ENCODE measurements around the gene NR2E1.

Gene NR2E1

DNA sequence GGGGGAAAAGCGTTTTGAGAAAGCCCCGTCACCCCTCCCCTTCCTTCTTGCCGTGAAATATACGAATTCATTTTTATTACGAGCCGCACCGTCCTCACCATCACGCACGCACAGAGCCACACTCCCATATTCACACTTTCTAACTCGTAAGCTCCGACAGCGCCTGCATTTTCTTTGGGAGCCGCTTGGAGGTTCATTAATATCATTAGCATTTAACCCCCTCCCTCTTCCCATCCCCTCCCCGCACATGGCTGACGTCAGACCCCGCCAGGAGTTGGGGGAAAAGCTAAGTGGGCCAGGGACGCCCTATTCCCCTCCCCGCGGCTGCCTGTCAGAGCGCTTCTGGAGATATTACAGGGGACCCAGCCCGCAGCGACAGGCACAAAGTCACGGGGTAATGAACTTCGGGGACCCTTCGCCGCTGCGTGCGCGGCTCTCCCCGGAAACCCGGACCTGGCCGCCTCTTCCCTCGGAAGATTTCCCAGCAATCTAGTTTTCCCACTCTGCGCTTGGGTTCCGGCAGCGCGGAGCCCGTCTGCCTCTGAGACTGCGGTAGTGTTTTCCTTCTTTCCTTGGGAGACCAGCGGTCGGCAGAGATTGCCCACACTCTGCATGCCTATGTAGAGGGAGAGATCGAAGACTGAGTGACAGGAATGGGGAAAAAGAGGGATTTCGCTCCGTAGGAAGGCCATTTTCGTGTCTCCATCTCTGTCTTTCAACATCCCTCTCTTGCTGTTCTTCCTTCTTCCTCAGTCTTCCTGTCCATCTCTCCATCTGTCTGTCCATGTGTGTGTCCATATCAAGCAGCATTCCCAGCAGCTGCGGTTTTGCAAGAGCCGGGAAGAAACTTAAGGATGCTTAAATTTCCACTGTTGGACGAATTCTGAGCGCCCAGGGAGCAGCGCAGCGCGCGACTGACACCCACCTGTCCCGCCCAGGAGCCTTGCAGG is at the start of gene NR2E1:
NR2E1 (plus strand) TSS at position 309 of the 950 bp plus-strand sequence. CDS start 744 bp downstream, outside the sequence.
- in situ Hi-C loops (cut with MboI; ENCODE audit: low sequenced_read_pairs): no loop called here
- no peaks in the 10 kb centered on the region for H3K36me3 ChIP-seq (replicated peaks)
- DNase-seq (ENCODE audit: low spot score in 2 of 2): no peak
- peaks cover 22% of the 10 kb centered on the region for H3K27me3 ChIP-seq (ENCODE audit: low read depth)
- no peaks in the 10 kb centered on the region for H3K4me1 ChIP-seq
- no peak within 1 kb of the TSS for H3K4me3 ChIP-seq
- 0 out of 2 replicates have a peak, but pooled peaks cover 2% of the 10 kb centered on the region for H3K9me3 ChIP-seq

GRCh38 chr6:108116546-108117426 is 49.0 kb upstream of the NR2E1 start:
- in situ Hi-C loops (cut with MboI; ENCODE audit: low sequenced_read_pairs): loop anchor here (10.0 to 25.0 kb wide), 2 partner anchors 378 to 946 kb away; no protein-coding TSS in a partner anchor
- H3K27me3 ChIP-seq (ENCODE audit: low read depth): no peaks in the 10 kb centered on the region
- H3K4me3 ChIP-seq: no peak overlapping the region

GRCh38 chr6:108117427-108118358 is 48.1 kb upstream of the NR2E1 start:
- no peak for DNase-seq (ENCODE audit: low spot score in 2 of 2)
- no peak overlapping the region for H3K4me3 ChIP-seq
- H3K4me1 ChIP-seq: no peaks in the 10 kb centered on the region; the same call in 1 of the 2 replicates
- no peaks in the 10 kb centered on the region for H3K36me3 ChIP-seq (replicated peaks)
- no peaks in the 10 kb centered on the region for H3K27me3 ChIP-seq (ENCODE audit: low read depth)
- in situ Hi-C loops (cut with MboI; ENCODE audit: low sequenced_read_pairs): loop anchor here (10.0 to 25.0 kb wide), 2 partner anchors 377 to 945 kb away; no protein-coding TSS in a partner anchor
- no peaks in the 10 kb centered on the region for H3K9me3 ChIP-seq

More at GRCh38 chr6:108116546-108117426, 49.0 kb upstream of the NR2E1 start:
- no peak for DNase-seq (ENCODE audit: low spot score in 2 of 2)
- no peaks in the 10 kb centered on the region for H3K36me3 ChIP-seq (replicated peaks)
- no peaks in the 10 kb centered on the region for H3K9me3 ChIP-seq
- no peaks in the 10 kb centered on the region; the same call in 1 of the 2 replicates for H3K4me1 ChIP-seq

GRCh38 chr6:108118359-108118724 is 47.5 kb upstream of the NR2E1 start:
- in situ Hi-C loops (cut with MboI; ENCODE audit: low sequenced_read_pairs): loop anchor here (10.0 to 25.0 kb wide), 2 partner anchors 376 to 944 kb away; no protein-coding TSS in a partner anchor
- no peaks in the 10 kb centered on the region for H3K9me3 ChIP-seq
- no peaks in the 10 kb centered on the region for H3K36me3 ChIP-seq (replicated peaks)
- H3K4me1 ChIP-seq: no peaks in the 10 kb centered on the region; the same call in 1 of the 2 replicates
- H3K27me3 ChIP-seq (ENCODE audit: low read depth): no peaks in the 10 kb centered on the region
- H3K4me3 ChIP-seq: no peak overlapping the region
- no peak for DNase-seq (ENCODE audit: low spot score in 2 of 2)

DNA sequence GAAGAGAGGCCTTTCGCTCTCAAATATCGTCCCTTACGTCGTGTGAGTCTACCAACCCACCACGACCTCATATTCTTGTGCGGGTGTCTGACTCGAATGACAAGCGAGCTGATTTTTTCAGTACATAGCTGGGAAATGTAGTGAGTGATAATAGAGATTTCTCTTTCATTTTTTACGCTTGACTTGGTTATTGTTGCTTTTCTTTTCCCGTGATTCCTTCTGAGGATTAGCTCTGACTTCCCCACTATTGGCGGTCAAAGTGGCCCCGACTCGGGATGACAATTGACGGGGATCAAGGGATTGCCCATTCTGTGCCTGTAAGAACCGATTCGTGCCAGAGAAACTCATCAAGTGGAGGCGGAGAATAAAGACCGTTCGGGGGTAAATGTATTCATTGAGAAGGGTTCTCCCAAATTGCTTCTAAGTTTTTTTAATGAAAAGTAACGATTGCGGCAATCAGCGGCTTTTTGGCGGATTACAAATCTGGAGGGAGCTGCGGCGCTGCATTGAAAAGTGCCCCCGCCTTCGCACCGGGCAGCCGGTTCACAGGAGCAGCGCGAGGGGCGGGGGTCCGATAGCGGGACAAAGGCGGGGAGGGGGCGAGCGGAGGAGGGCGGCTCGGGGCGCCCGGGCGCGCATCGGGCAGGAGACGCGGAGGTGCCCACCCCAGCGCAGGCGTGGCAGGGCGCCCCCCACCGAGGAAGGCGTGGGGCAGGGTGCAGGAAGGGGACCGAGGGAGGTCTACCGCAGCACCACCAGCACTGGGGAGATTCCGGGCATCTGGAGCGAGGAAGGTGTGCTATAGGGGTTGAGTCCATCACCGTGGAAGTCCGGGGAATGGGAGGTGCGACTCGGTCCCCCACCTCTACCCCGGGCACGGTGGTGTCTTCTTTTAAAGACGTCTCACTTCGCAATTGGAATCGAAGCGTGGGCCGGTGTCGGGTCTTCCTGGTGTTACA is 46.7 kb upstream of the NR2E1 start:
- in situ Hi-C loops (cut with MboI; ENCODE audit: low sequenced_read_pairs): loop anchor here (10.0 to 25.0 kb wide), 2 partner anchors 376 to 943 kb away; no protein-coding TSS in a partner anchor
- Histone ChIP-seq H3K27me3 (ENCODE audit: low read depth) (no peaks in the 10 kb centered on the region), H3K36me3 (replicated peaks) (no peaks in the 10 kb centered on the region), H3K9me3 (no peaks in the 10 kb centered on the region), H3K4me1 (no peaks in the 10 kb centered on the region), H3K4me3 (no peak overlapping the region)
- DNase-seq (ENCODE audit: low spot score in 2 of 2): no peak

DNA sequence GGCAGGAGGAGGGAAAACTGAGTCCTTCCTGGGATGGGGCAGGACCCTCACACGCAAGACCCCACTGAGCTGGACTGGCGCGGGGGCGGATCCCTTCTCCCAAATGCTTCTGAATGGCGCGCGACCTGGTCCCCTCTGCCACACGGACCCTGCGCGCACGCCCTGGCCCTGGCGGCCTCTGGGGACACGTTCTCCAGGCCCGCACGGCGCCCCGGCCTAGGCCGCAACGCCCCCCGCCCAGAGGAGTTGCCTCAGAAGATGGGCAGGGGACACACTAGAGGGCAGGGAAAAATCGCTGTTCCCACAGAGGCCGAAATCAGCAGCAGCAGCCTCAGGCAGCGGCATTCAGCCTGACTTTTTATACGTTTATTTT is 46.1 kb upstream of the NR2E1 start:
- Histone ChIP-seq H3K27me3 (ENCODE audit: low read depth) (no peaks in the 10 kb centered on the region), H3K36me3 (replicated peaks) (no peaks in the 10 kb centered on the region), H3K4me1 (no peaks in the 10 kb centered on the region), H3K9me3 (no peaks in the 10 kb centered on the region), H3K4me3 (no peak overlapping the region)
- in situ Hi-C loops (cut with MboI; ENCODE audit: low sequenced_read_pairs): loop anchor here (10.0 to 25.0 kb wide), 2 partner anchors 375 to 943 kb away; no protein-coding TSS in a partner anchor
- DNase-seq (ENCODE audit: low spot score in 2 of 2): no peak

DNA sequence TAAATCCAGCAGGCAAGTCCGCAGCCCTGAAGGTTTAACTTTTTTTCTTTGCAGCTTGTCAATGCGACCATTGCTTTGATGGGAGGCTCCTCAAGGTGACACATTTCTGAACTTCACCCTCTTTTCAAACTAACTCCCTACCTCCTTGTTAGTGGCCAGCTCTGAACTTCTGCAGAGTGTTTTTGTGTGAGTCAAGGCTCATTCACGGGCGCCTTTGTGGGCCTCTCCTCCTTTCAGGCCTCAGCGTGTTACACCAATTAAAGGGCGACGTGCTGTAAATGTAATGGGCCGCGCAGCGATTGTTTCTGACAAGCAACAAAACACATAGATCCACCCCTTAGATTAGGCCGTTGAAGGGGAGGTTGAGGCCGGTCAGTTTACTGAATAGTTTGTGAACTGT is 45.5 kb upstream of the NR2E1 start:
- Histone ChIP-seq H3K4me3 (no peak overlapping the region), H3K4me1 (no peaks in the 10 kb centered on the region)

DNA sequence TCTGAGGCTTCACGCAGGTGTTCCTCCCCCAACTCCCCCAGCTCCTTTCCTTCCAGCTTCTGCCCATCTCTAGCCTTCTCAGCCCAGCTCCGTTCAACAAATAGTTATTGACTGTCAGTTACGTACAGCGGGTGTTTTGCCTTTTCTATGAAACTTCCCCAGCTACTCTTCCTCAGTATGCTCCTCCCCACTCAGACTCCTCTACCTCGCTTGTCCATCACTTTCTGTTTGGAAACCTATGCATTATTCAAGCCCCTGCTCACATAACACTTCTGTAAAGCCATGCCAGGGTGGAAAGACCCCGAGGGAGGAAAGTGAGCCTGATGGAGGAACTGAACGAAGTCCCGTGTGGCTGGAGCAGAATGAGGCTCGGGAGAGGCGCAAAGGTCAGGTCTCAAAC is 44.2 kb upstream of the NR2E1 start:
- Histone ChIP-seq H3K36me3 (replicated peaks) (no peaks in the 10 kb centered on the region), H3K9me3 (no peaks in the 10 kb centered on the region), H3K4me1 (no peaks in the 10 kb centered on the region), H3K27me3 (ENCODE audit: low read depth) (no peaks in the 10 kb centered on the region), H3K4me3 (no peak overlapping the region)
- in situ Hi-C loops (cut with MboI; ENCODE audit: low sequenced_read_pairs): loop anchor here (25.0 kb wide), 1 partner anchor 941 kb away; no protein-coding TSS in a partner anchor
- no peak for DNase-seq (ENCODE audit: low spot score in 2 of 2)

More for the DNA sequence above, 45.5 kb upstream of the NR2E1 start:
- Histone ChIP-seq H3K27me3 (ENCODE audit: low read depth) (no peaks in the 10 kb centered on the region), H3K9me3 (no peaks in the 10 kb centered on the region), H3K36me3 (replicated peaks) (no peaks in the 10 kb centered on the region)
- in situ Hi-C loops (cut with MboI; ENCODE audit: low sequenced_read_pairs): loop anchor here (25.0 kb wide), 1 partner anchor 942 kb away; no protein-coding TSS in a partner anchor
- DNase-seq (ENCODE audit: low spot score in 2 of 2): no peak

GRCh38 chr6:108123481-108123929 is 42.3 kb upstream of the NR2E1 start:
- Histone ChIP-seq H3K36me3 (replicated peaks) (no peaks in the 10 kb centered on the region), H3K4me3 (no peak overlapping the region), H3K27me3 (ENCODE audit: low read depth) (no peaks in the 10 kb centered on the region), H3K9me3 (no peaks in the 10 kb centered on the region), H3K4me1 (no peaks in the 10 kb centered on the region)
- no peak for DNase-seq (ENCODE audit: low spot score in 2 of 2)
- in situ Hi-C loops (cut with MboI; ENCODE audit: low sequenced_read_pairs): loop anchor here (25.0 kb wide), 1 partner anchor 939 kb away; no protein-coding TSS in a partner anchor

DNA sequence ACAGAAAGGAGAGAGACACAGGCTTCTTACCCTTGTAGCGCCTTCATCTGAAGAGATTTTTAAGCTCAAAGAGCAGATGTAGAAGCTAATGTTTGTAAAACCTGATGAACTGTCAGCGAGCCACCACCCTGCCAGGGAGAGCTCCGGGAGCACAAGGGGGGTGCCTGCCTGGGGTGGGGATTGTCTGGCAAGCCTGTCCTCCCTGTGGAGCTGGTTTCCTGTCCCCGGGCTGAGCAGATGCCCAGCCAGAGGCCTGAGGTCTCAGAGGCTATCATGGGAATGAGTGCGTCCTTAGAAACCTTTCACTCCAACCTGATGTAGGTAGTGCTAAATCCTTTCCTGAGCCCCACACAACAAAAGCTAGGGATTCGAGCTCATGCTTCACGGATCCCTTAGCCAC is 41.9 kb upstream of the NR2E1 start:
- no peaks in the 10 kb centered on the region for H3K27me3 ChIP-seq (ENCODE audit: low read depth)
- no peak overlapping the region for H3K4me3 ChIP-seq
- in situ Hi-C loops (cut with MboI; ENCODE audit: low sequenced_read_pairs): loop anchor here (25.0 kb wide), 1 partner anchor 938 kb away; no protein-coding TSS in a partner anchor
- DNase-seq (ENCODE audit: low spot score in 2 of 2): no peak
- no peaks in the 10 kb centered on the region for H3K9me3 ChIP-seq
- H3K4me1 ChIP-seq: no peaks in the 10 kb centered on the region
- H3K36me3 ChIP-seq (replicated peaks): no peaks in the 10 kb centered on the region

DNA sequence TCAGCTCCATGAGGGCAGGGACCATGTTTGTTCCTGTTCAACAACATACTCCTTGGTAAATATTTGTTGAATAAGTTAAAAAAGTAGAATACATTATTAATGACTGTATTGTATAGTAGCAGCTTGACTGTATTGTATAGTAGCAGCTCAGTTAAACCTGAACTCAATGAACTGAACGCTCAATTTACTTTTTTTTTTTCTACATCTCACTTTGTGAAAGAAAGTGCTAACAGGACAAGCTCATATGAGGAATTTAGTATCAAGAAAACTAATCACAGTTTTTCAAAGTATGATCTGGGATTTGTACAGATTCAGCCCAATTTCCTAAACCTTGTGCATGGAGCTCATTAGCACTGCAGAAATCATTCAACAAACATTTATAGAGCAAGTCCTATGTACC is 38.8 kb upstream of the NR2E1 start:
- H3K27me3 ChIP-seq (ENCODE audit: low read depth): no peaks in the 10 kb centered on the region
- in situ Hi-C loops (cut with MboI; ENCODE audit: low sequenced_read_pairs): no loop called here
- no peaks in the 10 kb centered on the region for H3K9me3 ChIP-seq
- no peak for DNase-seq (ENCODE audit: low spot score in 2 of 2)
- no peak overlapping the region for H3K4me3 ChIP-seq
- H3K36me3 ChIP-seq (replicated peaks): no peaks in the 10 kb centered on the region
- no peaks in the 10 kb centered on the region for H3K4me1 ChIP-seq

DNA sequence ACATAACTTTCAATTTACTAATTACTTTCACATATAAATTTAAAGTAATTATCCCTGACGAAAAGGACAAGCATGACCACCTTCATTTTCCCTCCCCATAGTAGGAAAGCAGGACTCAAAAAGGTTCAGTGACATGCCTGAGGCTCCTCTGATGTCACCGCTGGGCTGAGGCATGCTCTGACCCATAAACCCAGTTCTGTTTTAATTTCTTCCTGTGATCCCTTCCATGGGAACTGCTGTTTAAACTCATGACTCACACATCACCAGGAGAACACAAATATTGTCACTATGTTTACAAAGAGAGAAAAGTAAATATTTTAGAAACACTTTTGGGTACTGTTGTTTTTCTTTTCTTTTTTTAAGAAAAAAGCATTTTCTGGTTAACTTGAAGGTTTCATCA is 38.0 kb upstream of the NR2E1 start:
- Histone ChIP-seq H3K4me1 (no peaks in the 10 kb centered on the region), H3K27me3 (ENCODE audit: low read depth) (no peaks in the 10 kb centered on the region), H3K9me3 (no peaks in the 10 kb centered on the region), H3K4me3 (no peak overlapping the region), H3K36me3 (replicated peaks) (no peaks in the 10 kb centered on the region)
- in situ Hi-C loops (cut with MboI; ENCODE audit: low sequenced_read_pairs): no loop called here
- no peak for DNase-seq (ENCODE audit: low spot score in 2 of 2)
